GM12892 (cell line): Measurements from ENCODE around the gene DENND1C.
A peak's percentile ranks its signal among the peaks of the same experiment; 100 is the strongest.

Experiments used
- POLR2A ChIP-seq: IDR thresholded peaks from 2 replicates; pipeline ENCODE4 v1.6.1; 2011; ENCODE audit warnings: low read depth, low read length, control low read depth
- TAF1 ChIP-seq: IDR thresholded peaks from 2 replicates; pipeline ENCODE4 v1.6.1; 2011; ENCODE audit warnings: low read depth, mild to moderate bottlenecking, control low read depth, low read length, borderline replicate concordance

- TF ChIP-seq TAF1 (no peak), POLR2A (peak; percentile 50; the same call in 1 of the 2 replicates)
Measured at GRCh38 chr19:6521718-6522646, 40.4 kb upstream of the DENND1C start.
